AG10803 (cell line): ENCODE results near the gene CSNK1G2.

Experiments
- DNase-seq: peaks from one replicate; pipeline ENCODE4 v3.0.0; 2010; ENCODE audit warnings: low read depth
- H3K4me3 ChIP-seq: 2 replicates; pipeline ENCODE4 v1.5.1; 2011; ENCODE audit warnings: mild to moderate bottlenecking, low read length, control low read depth
- CTCF ChIP-seq: conservative IDR thresholded peaks from 2 replicates; pipeline ENCODE4 v1.5.1; 2011; ENCODE audit warnings: mild to moderate bottlenecking, low read length, control low read depth, inconsistent platforms

CSNK1G2 gene

GRCh38 chr19:1910177-1910576 lies 30.8 kb upstream of the CSNK1G2 start:
- peak; percentile 73 for DNase-seq

GRCh38 chr19:1911098-1911497 lies 29.9 kb upstream of the CSNK1G2 start:
- no peak for DNase-seq
- no peak for TF ChIP-seq CTCF
- no peak overlapping the region for H3K4me3 ChIP-seq

More at GRCh38 chr19:1910177-1910576, 30.8 kb upstream of the CSNK1G2 start:
- no peak overlapping the region for H3K4me3 ChIP-seq
- TF ChIP-seq CTCF = no peak

GRCh38 chr19:1911995-1912394 lies 29.0 kb upstream of the CSNK1G2 start:
- no peak overlapping the region for H3K4me3 ChIP-seq
- no peak for TF ChIP-seq CTCF
- DNase-seq = no peak

- no peak for TF ChIP-seq CTCF
- no peak overlapping the region for H3K4me3 ChIP-seq
- no peak for DNase-seq
Observed at GRCh38 chr19:1912760-1913505, 28.0 kb upstream of the CSNK1G2 start.

GRCh38 chr19:1913781-1914577 lies 27.0 kb upstream of the CSNK1G2 start:
- no peak for DNase-seq
- no peak for TF ChIP-seq CTCF
- H3K4me3 ChIP-seq = no peak overlapping the region

- DNase-seq = no peak
- no peak overlapping the region for H3K4me3 ChIP-seq
- TF ChIP-seq CTCF = no peak
Observed at GRCh38 chr19:1914826-1915341, 26.1 kb upstream of the CSNK1G2 start.
